ENCODE measurements around the gene ATP6V1C2. TPM values are rescaled to one million over a fixed set of nuclear protein-coding genes. Genes with fewer than 3 reads are reported as not detected.
A peak's percentile ranks its signal among the peaks of the same experiment; 100 is the strongest.

The ATP6V1C2 gene
- total and polyA plus RNA-seq, 9 of the 15 experiments (the other 6 are each of a cell fraction or from before 2014, with no cell fraction given), result 0.01 to 0.31 (median 0.10) TPM; not detected in 4

DNA sequence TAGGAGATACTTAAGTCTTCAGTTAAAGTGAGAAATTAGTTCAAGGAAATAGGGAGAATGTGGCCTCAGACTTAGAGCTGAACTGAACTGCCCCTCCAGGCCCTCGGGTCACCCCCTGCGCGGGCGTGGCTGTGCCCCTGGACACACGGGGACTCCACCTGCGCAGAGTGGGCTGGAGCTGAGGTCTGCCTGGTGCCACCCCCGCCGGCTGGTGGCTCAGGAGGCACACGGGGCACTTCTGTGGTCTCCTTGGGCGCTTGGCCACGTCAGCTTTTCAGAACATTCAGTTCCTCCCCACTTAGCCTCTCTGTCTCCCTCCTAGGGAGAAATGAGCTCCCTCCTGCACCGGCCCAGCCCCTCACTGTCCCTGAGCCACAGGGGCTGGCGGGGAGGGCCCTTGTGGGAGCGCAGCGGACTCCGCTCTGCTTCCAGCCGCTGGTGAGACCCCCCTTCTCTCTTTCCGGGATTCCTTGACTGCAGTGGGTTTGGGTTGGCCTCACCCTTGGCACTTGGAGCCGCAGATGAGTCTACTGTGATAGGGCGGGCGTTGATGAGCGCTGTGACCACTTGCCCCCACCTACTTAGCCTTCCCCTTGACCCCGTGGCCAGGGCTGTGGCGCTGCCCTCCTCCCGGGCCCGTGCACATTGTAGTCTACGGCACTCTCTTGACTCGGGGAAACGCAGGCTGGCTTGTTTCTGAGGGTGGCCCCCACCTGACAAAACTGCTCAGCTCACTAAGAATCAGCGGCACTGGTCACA, 109.4 kb downstream of the ATP6V1C2 start:
- FAIRE-seq, result no peak
- no peaks in the 10 kb centered on the region for H3K36me3 ChIP-seq (ENCODE audit: control insufficient read depth, insufficient read depth, low read length)
- intact Hi-C loops (cut with micrococcal nuclease), result loop anchor here (5.0 to 10.0 kb wide), 3 partner anchors 241 to 851 kb away; no protein-coding TSS in a partner anchor
- in situ Hi-C loops (cut with MboI), result loop anchor here (25.0 kb wide), 1 partner anchor 581 kb away; no protein-coding TSS in a partner anchor
- H3K4me2 ChIP-seq (ENCODE audit: insufficient read depth, low read length), result no peak overlapping the region
- WGBS (ENCODE audit: insufficient coverage, low coverage, missing lambda C conversion rate), result 2% methylated on average over 28 of the region's 30 CpGs
- BruUV-seq (replicated peaks), result no TSS peak
- DNase-seq (ENCODE audit: extremely low read depth in 1 of 4, low spot score in 3 of 4), result no peak
- ChIA-PET POLR2A (interaction anchor here (0.5 to 0.7 kb wide), 8 partner anchors 11 to 328 kb away, joined by 3 to 4 read pairs (median 3); partner anchors contain the start of gene NOL10), CTCF (ENCODE audit: low intra/inter-chr PET ratio) (interaction anchor here (0.5 to 5.7 kb wide), 3 partner anchors 18 to 857 kb away, joined by 3 to 32 read pairs (median 4); no protein-coding TSS in a partner anchor)
- no peak for ATAC-seq
- peaks cover 0 to 13% of the 10 kb centered on the region in 2 experiments; a peak in 3 of 5 replicates for H3K4me1 ChIP-seq (replicated peaks in 1 of 2; ENCODE audit: control insufficient read depth in 2 of 2, insufficient read depth in 2 of 2, low read length in 2 of 2)
- H3K9me1 ChIP-seq (ENCODE audit: control insufficient read depth, insufficient read depth, low read length), result no peaks in the 10 kb centered on the region
- peaks cover 12% of the 10 kb centered on the region for H4K20me1 ChIP-seq (replicated peaks; ENCODE audit: control insufficient read depth, insufficient read depth, low read length)
- no peak overlapping the region for H3K27ac ChIP-seq (ENCODE audit: extremely low read depth, low read depth, low read length)
- H3K27me3 ChIP-seq (ENCODE audit: control insufficient read depth in 2 of 2, insufficient read depth in 2 of 2, low read length in 2 of 2), result peaks cover 42 to 58% of the 10 kb centered on the region in 2 experiments
- no peak for TF ChIP-seq ZC3H8 (IDR thresholded peaks at IDR 0.05)
- peak overlapping the region in 1 of 2 experiments; percentile 12; a peak in 1 of 4 replicates for H3K9ac ChIP-seq (ENCODE audit: insufficient read depth in 1 of 2, low read depth in 2 of 2, low read length in 2 of 2)
- H3K9me3 ChIP-seq (replicated peaks; ENCODE audit: control insufficient read depth, insufficient read depth, low read depth, low read length), result no peaks in the 10 kb centered on the region
- H2AFZ ChIP-seq (ENCODE audit: low read depth, low read length), result no peak overlapping the region
- no peak overlapping the region for H3K4me3 ChIP-seq
- H3K79me2 ChIP-seq (ENCODE audit: control insufficient read depth, insufficient read depth, low read length), result no peaks in the 10 kb centered on the region

- peaks cover 12% of the 10 kb centered on the region for H4K20me1 ChIP-seq (replicated peaks; ENCODE audit: control insufficient read depth, insufficient read depth, low read length)
- no peak for ATAC-seq
These were observed 110.1 kb downstream of the ATP6V1C2 start for GRCh38 chr2:10831400-10831985.

More at GRCh38 chr2:10831400-10831985, 110.1 kb downstream of the ATP6V1C2 start:
- no peak overlapping the region for H3K4me3 ChIP-seq
- H2AFZ ChIP-seq (ENCODE audit: low read depth, low read length), result no peak overlapping the region
- 0 out of 2 replicates have a peak, but pooled peaks have one; percentile 18 for TF ChIP-seq ETV1 (tag; conservative IDR thresholded peaks at IDR 0.05; ENCODE audit: low read depth)
- TF ChIP-seq EHMT2 (IDR thresholded peaks at IDR 0.05), result no peak
- in situ Hi-C loops (cut with MboI), result loop anchor here (25.0 kb wide), 1 partner anchor 581 kb away; no protein-coding TSS in a partner anchor
- H3K9me3 ChIP-seq (replicated peaks; ENCODE audit: control insufficient read depth, insufficient read depth, low read depth, low read length), result no peaks in the 10 kb centered on the region
- H3K9ac ChIP-seq (ENCODE audit: insufficient read depth in 1 of 2, low read depth in 2 of 2, low read length in 2 of 2), result peak overlapping the region in 1 of 2 experiments; percentile 12; a peak in 1 of 4 replicates
- H3K27ac ChIP-seq (ENCODE audit: extremely low read depth, low read depth, low read length), result no peak overlapping the region
- no peak for FAIRE-seq
- POLR2A ChIA-PET, result interaction anchor here (0.6 to 0.7 kb wide), 4 partner anchors 161 to 284 kb away, joined by 3 read pairs; no protein-coding TSS in a partner anchor
- H3K9me1 ChIP-seq (ENCODE audit: control insufficient read depth, insufficient read depth, low read length), result no peaks in the 10 kb centered on the region
- H3K4me1 ChIP-seq (replicated peaks in 1 of 2; ENCODE audit: control insufficient read depth in 2 of 2, insufficient read depth in 2 of 2, low read length in 2 of 2), result peaks cover 0 to 13% of the 10 kb centered on the region in 2 experiments; a peak in 3 of 5 replicates
- H3K79me2 ChIP-seq (ENCODE audit: control insufficient read depth, insufficient read depth, low read length), result no peaks in the 10 kb centered on the region
- CTCF ChIA-PET (ENCODE audit: low intra/inter-chr PET ratio), result interaction anchor here (0.6 to 5.7 kb wide), 4 partner anchors 293 to 752 kb away, joined by 5 to 32 read pairs (median 6); a partner anchor contains a TSS
- peaks cover 38 to 55% of the 10 kb centered on the region in 2 experiments for H3K27me3 ChIP-seq (ENCODE audit: control insufficient read depth in 2 of 2, insufficient read depth in 2 of 2, low read length in 2 of 2)
- 5% methylated on average over 16 of the region's 16 CpGs for WGBS (ENCODE audit: insufficient coverage, low coverage, missing lambda C conversion rate)
- intact Hi-C loops (cut with micrococcal nuclease), result loop anchor here (5.0 to 10.0 kb wide), 3 partner anchors 241 to 851 kb away; no protein-coding TSS in a partner anchor
- DNase-seq (ENCODE audit: extremely low read depth in 1 of 4, low spot score in 3 of 4), result no peak
- no peak overlapping the region for H3K4me2 ChIP-seq (ENCODE audit: insufficient read depth, low read length)
- H3K36me3 ChIP-seq (ENCODE audit: control insufficient read depth, insufficient read depth, low read length), result no peaks in the 10 kb centered on the region
- no TSS peak for BruUV-seq (replicated peaks)

All from K562 (cell line).